ENCODE results near the gene ATL2.
"Not testable (repeated sequence)": the region's sequence is repeated elsewhere in the genome, so short reads cannot be mapped to it uniquely, and the experiment has no call there.

Gene ATL2

DNA sequence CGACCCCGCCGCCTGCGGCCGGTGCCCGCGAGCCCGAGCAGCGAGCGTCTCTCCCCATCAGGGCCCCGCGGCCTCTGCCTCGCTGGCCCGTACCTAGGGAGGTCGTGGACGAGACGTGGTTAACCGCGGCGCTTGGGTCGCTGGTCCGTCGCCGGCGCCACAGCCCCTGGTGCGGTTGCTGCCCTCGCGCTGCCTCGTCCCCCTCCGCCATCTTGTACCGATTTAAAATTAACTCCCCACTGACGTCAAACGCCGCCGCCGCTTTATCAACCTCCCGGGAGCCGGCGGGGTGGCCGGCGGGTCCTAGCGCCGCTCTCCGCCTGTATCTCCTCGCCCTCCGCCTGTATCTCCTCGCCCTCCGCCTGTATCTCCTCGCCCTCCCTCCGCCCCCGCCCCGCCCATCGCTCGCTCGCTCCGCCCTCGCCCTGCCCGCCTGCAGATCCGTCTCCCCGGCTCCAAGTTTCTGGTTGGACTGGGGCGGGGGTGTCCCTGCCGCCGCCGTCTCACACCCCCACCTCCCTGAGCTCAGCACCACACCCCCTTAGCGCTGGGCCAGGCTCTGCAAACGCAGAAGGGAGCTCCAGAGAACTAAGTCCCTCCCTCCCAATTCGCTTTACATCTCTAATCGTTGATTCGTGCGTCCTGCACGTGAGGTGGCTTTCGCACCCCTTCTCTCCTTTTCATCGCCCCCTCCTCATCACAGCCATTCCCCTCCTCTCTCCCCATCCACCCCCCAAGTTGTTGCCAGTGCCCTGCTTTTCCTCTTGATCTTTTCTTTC is at the start of gene ATL2:
Gene ATL2, minus strand, starts transcription at position 224 of the 779 bp plus-strand sequence. Its CDS starts 13 bp downstream, at position 211.
- H3K27ac ChIP-seq = peak within 1 kb of the TSS; percentile 88 to 100 (median 94)
- peak within 1 kb of the TSS; percentile 58 to 97 (median 89) for H3K4me3 ChIP-seq

DNA sequence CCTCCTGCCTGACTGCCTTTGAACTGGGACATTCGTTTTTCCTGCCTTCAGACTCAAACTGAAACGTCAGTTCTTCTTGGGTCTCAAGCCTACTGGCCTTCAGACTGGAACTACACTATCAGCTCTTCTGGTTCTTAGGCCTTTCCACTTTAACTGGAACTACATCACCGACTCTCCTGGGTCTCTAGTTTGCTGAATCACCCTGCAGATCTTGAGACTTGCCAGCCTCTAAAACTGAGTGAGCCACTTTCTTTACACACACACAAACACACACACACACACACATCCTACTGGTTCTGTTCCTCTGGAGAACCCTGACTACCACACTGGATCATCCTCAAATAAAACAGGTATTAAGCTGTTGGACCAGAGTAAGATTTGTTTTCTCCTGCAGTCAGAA is 46.7 kb upstream of the ATL2 start:
- Histone ChIP-seq H3K27ac (no peak overlapping the region), H3K4me3 (no peak overlapping the region)

- H3K27ac ChIP-seq = no peak overlapping the region
- H3K4me3 ChIP-seq = no peak overlapping the region
Observed at GRCh38 chr2:38421274-38422056, 44.4 kb upstream of the ATL2 start.

DNA sequence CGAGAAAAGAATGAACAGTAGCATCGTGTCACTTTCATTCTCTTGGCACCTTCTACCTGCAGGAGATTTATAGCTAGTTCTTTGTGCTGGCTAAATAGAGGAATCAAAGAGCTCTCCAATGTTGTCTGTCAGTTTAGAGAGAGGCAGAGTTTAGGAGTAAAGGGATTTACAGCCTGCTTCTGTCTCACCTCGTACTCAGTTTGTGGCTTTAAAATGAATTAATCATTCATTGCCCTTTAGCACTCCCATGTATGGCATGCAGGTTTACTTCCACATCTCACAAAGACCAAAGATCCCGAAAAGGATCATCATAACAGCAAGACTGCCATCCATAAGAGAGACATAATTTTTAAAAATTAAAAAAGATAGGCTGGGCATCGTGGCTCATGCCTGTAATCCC is 42.4 kb upstream of the ATL2 start:
- Histone ChIP-seq H3K4me3 (no peak overlapping the region), H3K27ac (no peak overlapping the region)

- no peak overlapping the region for H3K4me3 ChIP-seq
- H3K27ac ChIP-seq = no peak overlapping the region
Observed at GRCh38 chr2:38418735-38419134, 41.7 kb upstream of the ATL2 start.

DNA sequence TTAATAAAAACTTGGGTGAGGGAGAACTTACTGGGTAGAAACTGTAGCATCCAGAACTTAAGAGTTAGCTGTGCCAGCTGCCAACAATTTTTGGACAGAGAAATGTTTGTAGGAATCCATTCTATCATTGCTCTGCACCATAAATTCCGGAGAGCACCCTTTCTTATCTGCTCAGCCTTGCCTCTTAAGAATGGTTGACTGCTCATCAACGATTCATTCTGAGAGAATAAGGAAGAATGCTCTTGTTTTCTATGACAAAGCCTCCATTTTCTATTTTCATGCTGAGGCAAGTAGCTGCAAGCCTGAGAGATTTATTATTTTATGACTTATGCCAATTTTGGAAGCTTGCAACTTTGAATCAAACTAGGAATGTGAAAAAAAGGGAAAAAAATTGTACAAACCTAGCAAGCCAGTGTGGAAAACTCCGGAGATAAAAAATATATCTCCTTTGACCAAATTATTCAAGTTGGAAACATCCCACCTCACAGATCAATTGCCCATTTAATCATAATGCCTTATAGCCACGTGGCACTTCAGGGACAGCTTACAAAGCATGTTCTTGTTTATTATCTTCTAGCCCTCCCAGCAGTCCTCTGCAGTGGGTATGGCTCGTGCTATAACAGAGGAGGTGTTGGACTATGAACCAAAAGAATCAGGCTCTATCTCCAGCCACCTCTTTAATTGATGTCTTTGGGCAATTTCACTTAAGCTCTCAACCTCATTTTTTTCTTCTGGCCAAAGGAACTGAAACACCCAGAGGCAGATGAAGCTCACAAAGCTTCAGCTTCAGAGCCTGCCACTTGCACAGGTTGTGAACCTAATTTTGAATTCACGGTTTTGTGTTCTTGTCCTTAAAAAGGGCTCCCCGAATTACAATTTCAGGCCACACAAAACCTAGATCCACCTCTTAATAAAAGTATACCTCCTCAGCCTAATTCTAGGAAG is 40.9 kb upstream of the ATL2 start:
- peak overlapping the region in 2 of 21 experiments; percentile 18 to 35 for H3K27ac ChIP-seq

GRCh38 chr2:38416296-38417036 is 39.4 kb upstream of the ATL2 start:
- no peak overlapping the region for H3K27ac ChIP-seq

More for the DNA sequence above, 40.9 kb upstream of the ATL2 start:
- H3K4me3 ChIP-seq = no peak overlapping the region

DNA sequence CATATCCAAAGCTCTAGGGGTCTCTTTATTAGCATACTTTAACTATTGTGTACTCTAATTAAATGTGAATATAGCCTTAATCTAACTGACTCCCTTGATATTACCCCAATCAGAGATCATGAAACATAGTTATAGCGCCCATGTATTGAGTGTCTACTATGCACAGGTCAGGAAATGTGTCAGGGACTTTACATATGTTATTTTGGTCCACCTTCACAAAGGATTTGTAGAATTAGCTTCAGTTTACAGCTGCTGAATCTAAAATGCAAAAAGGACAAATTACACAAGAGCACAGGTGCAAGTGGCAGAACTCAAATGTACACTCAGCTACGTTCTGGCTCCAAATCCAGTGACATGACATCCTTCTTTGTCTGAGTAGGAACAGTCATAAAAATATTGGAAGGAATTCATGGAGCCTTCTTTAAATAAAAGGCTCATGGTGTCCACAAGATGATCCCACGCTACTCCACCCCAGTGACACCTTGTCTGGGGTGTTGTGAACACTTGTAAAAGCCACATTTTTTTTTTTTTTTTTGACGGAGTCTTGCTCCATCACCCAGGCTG is 38.7 kb upstream of the ATL2 start:
- Histone ChIP-seq H3K27ac (no peak overlapping the region), H3K4me3 (no peak overlapping the region)

More at GRCh38 chr2:38416296-38417036, 39.4 kb upstream of the ATL2 start:
- no peak overlapping the region for H3K4me3 ChIP-seq

GRCh38 chr2:38415023-38415422 is 38.0 kb upstream of the ATL2 start:
- H3K27ac ChIP-seq = no peak overlapping the region

DNA sequence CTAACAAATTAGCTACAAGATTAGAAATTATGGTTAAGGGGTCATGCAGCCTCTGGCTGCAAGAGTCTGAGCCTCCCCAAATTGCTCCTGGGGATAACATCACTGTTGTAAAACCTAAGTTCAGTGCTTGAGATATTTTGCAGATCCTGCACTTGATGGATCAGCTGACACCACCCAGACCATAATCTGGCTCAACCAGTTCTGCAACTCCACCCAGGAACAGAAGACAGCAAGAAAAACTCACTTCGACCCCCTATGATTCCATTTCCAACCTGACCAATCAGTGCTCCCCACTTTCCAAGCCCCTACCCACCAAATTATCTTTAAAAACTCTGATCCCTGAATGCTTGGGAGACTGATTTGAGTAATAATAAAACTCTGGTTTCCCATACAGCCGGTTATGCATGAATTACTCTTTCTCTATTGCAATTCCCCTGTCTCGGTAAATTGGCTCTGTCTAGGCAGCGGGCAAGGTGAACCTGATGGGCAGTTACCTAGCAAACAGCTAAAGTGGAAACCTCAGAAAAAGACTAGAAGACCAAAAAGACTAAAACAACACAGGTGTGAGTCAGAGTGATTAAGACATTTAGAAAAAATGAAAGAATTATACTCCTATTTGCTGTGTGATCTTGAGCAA is 35.3 kb upstream of the ATL2 start:
- not testable (repeated sequence) for H3K4me3 ChIP-seq, H3K27ac ChIP-seq

More at GRCh38 chr2:38415023-38415422, 38.0 kb upstream of the ATL2 start:
- no peak overlapping the region for H3K4me3 ChIP-seq

- H3K27ac ChIP-seq = peak overlapping the region in 15 of 21 experiments; percentile 28 to 78 (median 60)
- no peak overlapping the region for H3K4me3 ChIP-seq
Observed at GRCh38 chr2:38409156-38410102, 32.4 kb upstream of the ATL2 start.

- peak overlapping the region in 19 of 21 experiments; percentile 44 to 83 (median 74) for H3K27ac ChIP-seq
- no peak overlapping the region for H3K4me3 ChIP-seq
Observed at GRCh38 chr2:38407111-38407682, 30.1 kb upstream of the ATL2 start.

DNA sequence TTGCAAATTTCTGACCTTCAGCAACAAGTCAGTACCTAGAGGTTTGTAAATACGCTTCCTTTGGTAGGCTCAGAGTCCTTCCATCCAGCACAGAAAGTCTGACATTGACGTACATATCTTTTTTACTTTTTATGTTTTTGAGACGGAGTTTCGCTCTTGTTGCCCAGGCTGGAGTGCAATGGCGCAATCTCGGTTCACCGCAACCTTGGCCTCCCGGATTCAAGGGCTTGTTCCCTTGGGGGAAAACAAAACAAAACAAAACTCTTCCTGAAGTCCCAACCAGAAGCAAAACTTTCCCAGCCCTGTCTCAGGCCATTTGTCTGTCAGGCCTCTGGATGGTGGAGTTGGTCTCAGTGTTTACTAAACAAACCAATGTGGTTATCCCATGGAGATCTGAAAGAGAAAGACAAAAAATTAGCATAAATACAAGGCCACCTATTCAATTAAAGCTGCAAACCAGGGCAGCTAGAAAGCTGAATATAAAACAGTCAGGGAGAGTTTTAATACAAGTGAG is 29.6 kb upstream of the ATL2 start:
- H3K27ac ChIP-seq = peak overlapping the region in 19 of 21 experiments; percentile 15 to 83 (median 74)

GRCh38 chr2:38405917-38406596 is 29.0 kb upstream of the ATL2 start:
- Histone ChIP-seq H3K4me3 (no peak overlapping the region), H3K27ac (peak overlapping the region in 19 of 21 experiments; percentile 15 to 83 (median 74))

More for the DNA sequence above, 29.6 kb upstream of the ATL2 start:
- H3K4me3 ChIP-seq = no peak overlapping the region

GRCh38 chr2:38400513-38400912 is 23.4 kb upstream of the ATL2 start:
- Histone ChIP-seq H3K27ac (no peak overlapping the region), H3K4me3 (no peak overlapping the region)

- H3K4me3 ChIP-seq = no peak overlapping the region
- peak overlapping the region in 10 of 21 experiments; percentile 16 to 63 (median 46) for H3K27ac ChIP-seq
Observed at GRCh38 chr2:38398739-38399138, 21.7 kb upstream of the ATL2 start.

Measured in skin epidermis (tissue), 12 donors.